IPS DF 6.9 (cell line): ENCODE measurements around the gene SACM1L.
"Not testable (repeated sequence)": the region's sequence is repeated elsewhere in the genome, so short reads cannot be mapped to it uniquely, and the experiment has no call there.

Experiments
- DNase-seq: peaks from one replicate; pipeline ENCODE4 v3.0.0-alpha.2; 2013; ENCODE audit warnings: low read depth, low spot score
- H3K27ac ChIP-seq: one replicate; pipeline ENCODE4 v1.5.1; 2013; ENCODE audit warnings: low read length, control low read depth
- H3K27me3 ChIP-seq: 2 replicates; pipeline ENCODE4 v1.6.1; 2013; ENCODE audit warnings: mild to moderate bottlenecking, low read length; ENCODE audit not compliant: control insufficient read depth, insufficient read depth
- H3K36me3 ChIP-seq: 2 replicates; pipeline ENCODE4 v1.6.1; 2013; ENCODE audit warnings: low read length; ENCODE audit not compliant: control insufficient read depth, insufficient read depth
- H3K4me1 ChIP-seq: 2 replicates; pipeline ENCODE4 v1.6.1; 2013; ENCODE audit warnings: low read length; ENCODE audit not compliant: control insufficient read depth, insufficient read depth
- H3K4me3 ChIP-seq: 2 replicates; pipeline ENCODE4 v1.5.1; 2013; ENCODE audit warnings: mild to moderate bottlenecking, low read length
- H3K9me3 ChIP-seq: 2 replicates; pipeline ENCODE4 v1.6.1; 2013; ENCODE audit warnings: low read length, inconsistent platforms; ENCODE audit not compliant: control insufficient read depth, insufficient read depth
- WGBS: extraction: QIAGEN DNeasy Blood & Tissue Kit; methylation state at CpG from one replicate; pipeline ENCODE4 v1.1.7; 2013; ENCODE audit warnings: mixed read lengths, missing lambda C conversion rate; ENCODE audit not compliant: insufficient read length, insufficient coverage; 5-methylcytosine and 5-hydroxymethylcytosine counted together

The SACM1L gene

GRCh38 chr3:45692866-45693265 lies 3.7 kb downstream of the SACM1L start:
- Histone ChIP-seq H3K27me3 (no peaks in the 10 kb centered on the region), H3K36me3 (no peaks in the 10 kb centered on the region), H3K27ac (no peak overlapping the region), H3K4me3 (no peak overlapping the region), H3K4me1 (no peaks in the 10 kb centered on the region; the same call in 1 of the 2 replicates), H3K9me3 (no peaks in the 10 kb centered on the region)
- no peak for DNase-seq
- WGBS: no CpG with 5 or more reads among the region's 3 CpGs

- no CpG with 5 or more reads among the region's 3 CpGs for WGBS
- Histone ChIP-seq H3K4me1 (no peaks in the 10 kb centered on the region; the same call in 1 of the 2 replicates), H3K9me3 (no peaks in the 10 kb centered on the region), H3K27ac (no peak overlapping the region), H3K27me3 (no peaks in the 10 kb centered on the region), H3K4me3 (no peak overlapping the region), H3K36me3 (no peaks in the 10 kb centered on the region)
- no peak for DNase-seq
Measured at GRCh38 chr3:45693941-45694521, 4.8 kb downstream of the SACM1L start.

GRCh38 chr3:45695166-45695565 lies 6.0 kb downstream of the SACM1L start:
- not testable (repeated sequence) for H3K36me3 ChIP-seq, H3K27ac ChIP-seq, H3K9me3 ChIP-seq, H3K27me3 ChIP-seq, H3K4me3 ChIP-seq, DNase-seq, H3K4me1 ChIP-seq
- no CpG with 5 or more reads among the region's 4 CpGs for WGBS

GRCh38 chr3:45700570-45701073 lies 11.4 kb downstream of the SACM1L start:
- Histone ChIP-seq H3K27me3 (no peaks in the 10 kb centered on the region), H3K9me3 (no peaks in the 10 kb centered on the region), H3K4me1 (0 out of 2 replicates have a peak, but pooled peaks cover 2% of the 10 kb centered on the region), H3K4me3 (no peak overlapping the region), H3K36me3 (no peaks in the 10 kb centered on the region), H3K27ac (no peak overlapping the region)
- DNase-seq: no peak
- no CpG with 5 or more reads among the region's 6 CpGs for WGBS

- H3K27me3 ChIP-seq: no peaks in the 10 kb centered on the region
- DNase-seq: no peak
- no peak overlapping the region for H3K27ac ChIP-seq
- H3K36me3 ChIP-seq: peaks cover 3% of the 10 kb centered on the region; the same call in 1 of the 2 replicates
- H3K4me1 ChIP-seq: 0 out of 2 replicates have a peak, but pooled peaks cover 2% of the 10 kb centered on the region
- H3K4me3 ChIP-seq: no peak overlapping the region
- no CpG with 5 or more reads among the region's 9 CpGs for WGBS
- H3K9me3 ChIP-seq: no peaks in the 10 kb centered on the region
Measured at GRCh38 chr3:45701172-45701867, 12.1 kb downstream of the SACM1L start.

- peaks cover 3% of the 10 kb centered on the region; the same call in 1 of the 2 replicates for H3K36me3 ChIP-seq
- 100% methylated on average over 1 of the region's 4 CpGs for WGBS
Measured at GRCh38 chr3:45704301-45704943, 15.2 kb downstream of the SACM1L start.

GRCh38 chr3:45705839-45706808 lies 16.9 kb downstream of the SACM1L start:
- H3K27ac ChIP-seq: no peak overlapping the region
- H3K36me3 ChIP-seq: peaks cover 7% of the 10 kb centered on the region; the same call in 1 of the 2 replicates
- no CpG with 5 or more reads among the region's 2 CpGs for WGBS
- no peak overlapping the region for H3K4me3 ChIP-seq
- 0 out of 2 replicates have a peak, but pooled peaks cover 2% of the 10 kb centered on the region for H3K4me1 ChIP-seq
- no peak for DNase-seq
- H3K9me3 ChIP-seq: no peaks in the 10 kb centered on the region
- no peaks in the 10 kb centered on the region for H3K27me3 ChIP-seq

More at GRCh38 chr3:45704301-45704943, 15.2 kb downstream of the SACM1L start:
- no peak for DNase-seq
- 0 out of 2 replicates have a peak, but pooled peaks cover 2% of the 10 kb centered on the region for H3K4me1 ChIP-seq
- H3K4me3 ChIP-seq: no peak overlapping the region
- H3K27me3 ChIP-seq: no peaks in the 10 kb centered on the region
- H3K9me3 ChIP-seq: no peaks in the 10 kb centered on the region
- no peak overlapping the region for H3K27ac ChIP-seq

- Histone ChIP-seq H3K27ac (no peak overlapping the region), H3K4me1 (no peaks in the 10 kb centered on the region), H3K36me3 (peaks cover 6% of the 10 kb centered on the region; the same call in 1 of the 2 replicates), H3K9me3 (no peaks in the 10 kb centered on the region), H3K27me3 (no peaks in the 10 kb centered on the region), H3K4me3 (no peak overlapping the region)
- no CpG with 5 or more reads among the region's 4 CpGs for WGBS
- no peak for DNase-seq
Measured at GRCh38 chr3:45711931-45712330, 22.7 kb downstream of the SACM1L start.

GRCh38 chr3:45712434-45713110 lies 23.4 kb downstream of the SACM1L start:
- DNase-seq: no peak
- Histone ChIP-seq H3K27ac (no peak overlapping the region), H3K36me3 (peaks cover 6% of the 10 kb centered on the region; the same call in 1 of the 2 replicates), H3K4me1 (no peaks in the 10 kb centered on the region), H3K9me3 (no peaks in the 10 kb centered on the region), H3K27me3 (no peaks in the 10 kb centered on the region), H3K4me3 (no peak overlapping the region)
- 100% methylated on average over 1 of the region's 7 CpGs for WGBS
